NB4 (cell line): ENCODE data around the gene FKBP15.

Experiments used
- MYC ChIP-seq: IDR thresholded peaks from 2 replicates; pipeline ENCODE4 v1.6.1; 2011; ENCODE audit warnings: low read depth, low read length
- POLR2A ChIP-seq: IDR thresholded peaks from 2 replicates; pipeline ENCODE4 v1.6.1; 2011; ENCODE audit warnings: mild to moderate bottlenecking; ENCODE audit not compliant: insufficient read length; ENCODE audit errors: extremely low read depth
- TF ChIP-seq, protein P1 (sequence below): IDR thresholded peaks from one replicate; pipeline ENCODE4 v1.5.1; 2012; ENCODE audit warnings: low read depth, low read length
- TF ChIP-seq, protein P2 (sequence below): IDR thresholded peaks from 2 replicates; pipeline ENCODE4 v1.6.1; 2011; ENCODE audit warnings: low read depth, low read length

DNA sequence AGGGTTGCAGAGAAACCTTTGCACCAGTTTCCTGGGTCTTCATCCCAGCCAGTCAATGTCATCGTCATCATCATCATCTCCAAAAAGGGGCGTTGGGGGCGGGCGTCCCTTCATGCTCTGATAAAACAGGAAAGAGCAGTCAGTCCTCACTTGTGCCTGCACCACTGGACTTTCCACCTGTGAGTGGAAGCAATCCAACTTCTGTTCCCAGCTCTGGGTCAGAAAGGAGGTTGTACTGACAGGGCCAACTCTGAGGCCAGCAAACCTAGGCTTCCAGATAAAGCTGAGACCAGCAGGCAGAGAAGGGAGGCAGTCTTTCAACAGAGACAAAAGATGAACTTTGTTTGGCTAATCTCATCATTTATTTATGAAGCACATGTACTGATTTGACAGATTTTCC is 55.0 kb downstream of the FKBP15 start:
- TF ChIP-seq POLR2A (no peak), MYC (no peak)
- TF ChIP-seq, protein P1, sequence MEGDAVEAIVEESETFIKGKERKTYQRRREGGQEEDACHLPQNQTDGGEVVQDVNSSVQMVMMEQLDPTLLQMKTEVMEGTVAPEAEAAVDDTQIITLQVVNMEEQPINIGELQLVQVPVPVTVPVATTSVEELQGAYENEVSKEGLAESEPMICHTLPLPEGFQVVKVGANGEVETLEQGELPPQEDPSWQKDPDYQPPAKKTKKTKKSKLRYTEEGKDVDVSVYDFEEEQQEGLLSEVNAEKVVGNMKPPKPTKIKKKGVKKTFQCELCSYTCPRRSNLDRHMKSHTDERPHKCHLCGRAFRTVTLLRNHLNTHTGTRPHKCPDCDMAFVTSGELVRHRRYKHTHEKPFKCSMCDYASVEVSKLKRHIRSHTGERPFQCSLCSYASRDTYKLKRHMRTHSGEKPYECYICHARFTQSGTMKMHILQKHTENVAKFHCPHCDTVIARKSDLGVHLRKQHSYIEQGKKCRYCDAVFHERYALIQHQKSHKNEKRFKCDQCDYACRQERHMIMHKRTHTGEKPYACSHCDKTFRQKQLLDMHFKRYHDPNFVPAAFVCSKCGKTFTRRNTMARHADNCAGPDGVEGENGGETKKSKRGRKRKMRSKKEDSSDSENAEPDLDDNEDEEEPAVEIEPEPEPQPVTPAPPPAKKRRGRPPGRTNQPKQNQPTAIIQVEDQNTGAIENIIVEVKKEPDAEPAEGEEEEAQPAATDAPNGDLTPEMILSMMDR: no peak
- TF ChIP-seq, protein P2, sequence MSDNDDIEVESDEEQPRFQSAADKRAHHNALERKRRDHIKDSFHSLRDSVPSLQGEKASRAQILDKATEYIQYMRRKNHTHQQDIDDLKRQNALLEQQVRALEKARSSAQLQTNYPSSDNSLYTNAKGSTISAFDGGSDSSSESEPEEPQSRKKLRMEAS: no peak
